Measurements from ENCODE around the gene SERPINB2.

DNA sequence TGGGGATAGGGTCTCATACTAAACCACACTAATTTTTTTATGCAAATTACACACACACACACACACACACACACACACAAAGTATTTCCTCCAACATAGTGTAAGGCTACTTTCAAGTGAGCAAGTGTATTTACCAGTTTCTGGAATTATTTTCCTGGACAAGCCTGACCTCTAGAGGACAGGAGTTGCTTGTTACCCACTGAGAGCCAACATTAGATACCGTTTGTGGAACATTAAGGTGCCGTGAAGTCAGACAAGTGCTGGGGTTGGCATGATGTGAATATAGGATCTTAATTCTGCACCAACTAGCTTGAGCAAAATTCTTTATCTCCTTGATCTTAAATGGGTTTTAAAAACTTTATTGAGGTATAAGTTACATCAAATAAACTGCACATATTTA is 39.3 kb upstream of the SERPINB2 start:
- TF ChIP-seq, protein P1, sequence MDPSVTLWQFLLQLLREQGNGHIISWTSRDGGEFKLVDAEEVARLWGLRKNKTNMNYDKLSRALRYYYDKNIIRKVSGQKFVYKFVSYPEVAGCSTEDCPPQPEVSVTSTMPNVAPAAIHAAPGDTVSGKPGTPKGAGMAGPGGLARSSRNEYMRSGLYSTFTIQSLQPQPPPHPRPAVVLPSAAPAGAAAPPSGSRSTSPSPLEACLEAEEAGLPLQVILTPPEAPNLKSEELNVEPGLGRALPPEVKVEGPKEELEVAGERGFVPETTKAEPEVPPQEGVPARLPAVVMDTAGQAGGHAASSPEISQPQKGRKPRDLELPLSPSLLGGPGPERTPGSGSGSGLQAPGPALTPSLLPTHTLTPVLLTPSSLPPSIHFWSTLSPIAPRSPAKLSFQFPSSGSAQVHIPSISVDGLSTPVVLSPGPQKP (IDR thresholded peaks at IDR 0.05; ENCODE audit: low read depth, low read length) = no peak
- TF ChIP-seq, protein P2, sequence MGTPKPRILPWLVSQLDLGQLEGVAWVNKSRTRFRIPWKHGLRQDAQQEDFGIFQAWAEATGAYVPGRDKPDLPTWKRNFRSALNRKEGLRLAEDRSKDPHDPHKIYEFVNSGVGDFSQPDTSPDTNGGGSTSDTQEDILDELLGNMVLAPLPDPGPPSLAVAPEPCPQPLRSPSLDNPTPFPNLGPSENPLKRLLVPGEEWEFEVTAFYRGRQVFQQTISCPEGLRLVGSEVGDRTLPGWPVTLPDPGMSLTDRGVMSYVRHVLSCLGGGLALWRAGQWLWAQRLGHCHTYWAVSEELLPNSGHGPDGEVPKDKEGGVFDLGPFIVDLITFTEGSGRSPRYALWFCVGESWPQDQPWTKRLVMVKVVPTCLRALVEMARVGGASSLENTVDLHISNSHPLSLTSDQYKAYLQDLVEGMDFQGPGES (IDR thresholded peaks at IDR 0.05) = no peak
- TF ChIP-seq, protein P3, sequence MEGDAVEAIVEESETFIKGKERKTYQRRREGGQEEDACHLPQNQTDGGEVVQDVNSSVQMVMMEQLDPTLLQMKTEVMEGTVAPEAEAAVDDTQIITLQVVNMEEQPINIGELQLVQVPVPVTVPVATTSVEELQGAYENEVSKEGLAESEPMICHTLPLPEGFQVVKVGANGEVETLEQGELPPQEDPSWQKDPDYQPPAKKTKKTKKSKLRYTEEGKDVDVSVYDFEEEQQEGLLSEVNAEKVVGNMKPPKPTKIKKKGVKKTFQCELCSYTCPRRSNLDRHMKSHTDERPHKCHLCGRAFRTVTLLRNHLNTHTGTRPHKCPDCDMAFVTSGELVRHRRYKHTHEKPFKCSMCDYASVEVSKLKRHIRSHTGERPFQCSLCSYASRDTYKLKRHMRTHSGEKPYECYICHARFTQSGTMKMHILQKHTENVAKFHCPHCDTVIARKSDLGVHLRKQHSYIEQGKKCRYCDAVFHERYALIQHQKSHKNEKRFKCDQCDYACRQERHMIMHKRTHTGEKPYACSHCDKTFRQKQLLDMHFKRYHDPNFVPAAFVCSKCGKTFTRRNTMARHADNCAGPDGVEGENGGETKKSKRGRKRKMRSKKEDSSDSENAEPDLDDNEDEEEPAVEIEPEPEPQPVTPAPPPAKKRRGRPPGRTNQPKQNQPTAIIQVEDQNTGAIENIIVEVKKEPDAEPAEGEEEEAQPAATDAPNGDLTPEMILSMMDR (IDR thresholded peaks at IDR 0.05 in 2 of 3, conservative IDR thresholded peaks at IDR 0.05 in 1 of 3; ENCODE audit: control insufficient read depth in 2 of 3, extremely low read depth in 1 of 3, insufficient read depth in 1 of 3, low read depth in 3 of 3, low read length in 3 of 3) = peak; percentile 54 to 64 (median 57); a peak in 5 of 6 replicates
- TF ChIP-seq TAF1 (IDR thresholded peaks at IDR 0.05; ENCODE audit: borderline replicate concordance, low read depth, low read length) (no peak), JUNB (IDR thresholded peaks at IDR 0.05) (no peak), SIN3A (IDR thresholded peaks at IDR 0.05; ENCODE audit: low read depth, low read length) (no peak), POLR2A (IDR thresholded peaks at IDR 0.05; ENCODE audit: low read depth, low read length) (no peak), SREBF2 (IDR thresholded peaks at IDR 0.05; ENCODE audit: low read length) (no peak)
- TF ChIP-seq, protein P4, sequence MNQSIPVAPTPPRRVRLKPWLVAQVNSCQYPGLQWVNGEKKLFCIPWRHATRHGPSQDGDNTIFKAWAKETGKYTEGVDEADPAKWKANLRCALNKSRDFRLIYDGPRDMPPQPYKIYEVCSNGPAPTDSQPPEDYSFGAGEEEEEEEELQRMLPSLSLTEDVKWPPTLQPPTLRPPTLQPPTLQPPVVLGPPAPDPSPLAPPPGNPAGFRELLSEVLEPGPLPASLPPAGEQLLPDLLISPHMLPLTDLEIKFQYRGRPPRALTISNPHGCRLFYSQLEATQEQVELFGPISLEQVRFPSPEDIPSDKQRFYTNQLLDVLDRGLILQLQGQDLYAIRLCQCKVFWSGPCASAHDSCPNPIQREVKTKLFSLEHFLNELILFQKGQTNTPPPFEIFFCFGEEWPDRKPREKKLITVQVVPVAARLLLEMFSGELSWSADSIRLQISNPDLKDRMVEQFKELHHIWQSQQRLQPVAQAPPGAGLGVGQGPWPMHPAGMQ (IDR thresholded peaks at IDR 0.05; ENCODE audit: borderline replicate concordance) = no peak

Measured in GM12878 (cell line).